Kidney (tissue), 14 donors: ENCODE data around the gene OXER1. TPM values are rescaled to one million over a fixed set of nuclear protein-coding genes. Genes with fewer than 3 reads are reported as not detected.
A peak's percentile ranks its signal among the peaks of the same experiment; 100 is the strongest.

ENCODE experiments used
- DNase-seq, 5 donors: peaks; one replicate each; pipeline ENCODE4 v3.0.0-alpha.2; 2013 to 2020
- FAIRE-seq: peaks from 2 replicates; lab custom pipeline; 2012; peaks lifted over from hg19 to GRCh38; lab: Jason Lieb, UNC
- H3K27ac ChIP-seq, 2 donors: one replicate each; pipeline ENCODE4 v1.7.0; 2013; ENCODE audit warnings: low read depth in 2 of 2, low read length in 2 of 2, inconsistent platforms in 1 of 2
- H3K27me3 ChIP-seq: one replicate; pipeline ENCODE4 v1.7.1; 2013; ENCODE audit warnings: low read length, inconsistent platforms; ENCODE audit not compliant: control insufficient read depth, insufficient read depth
- H3K36me3 ChIP-seq, 3 donors: one replicate each; pipeline versions ENCODE4 v1.7.0 to v1.7.1; 2013; ENCODE audit warnings: low read length in 3 of 3, control low read depth in 1 of 3, inconsistent platforms in 1 of 3; ENCODE audit not compliant: insufficient read depth in 3 of 3, control insufficient read depth in 2 of 3
- H3K4me1 ChIP-seq, 3 donors: one replicate each; pipeline versions ENCODE4 v1.7.0 to v1.7.1; 2013; ENCODE audit warnings: low read length in 3 of 3, inconsistent platforms in 1 of 3, low read depth in 1 of 3; ENCODE audit not compliant: control insufficient read depth in 2 of 3, insufficient read depth in 2 of 3
- H3K4me3 ChIP-seq, 3 donors: one replicate each; pipeline versions ENCODE4 v1.7.0 to v1.8.1; 2013; ENCODE audit warnings: low read length in 3 of 3, control low read depth in 1 of 3, inconsistent platforms in 1 of 3
- H3K9ac ChIP-seq, 3 donors: one replicate each; pipeline versions ENCODE4 v1.7.0 to v1.7.1; 2013; ENCODE audit warnings: low read length in 3 of 3, control low read depth in 1 of 3, inconsistent platforms in 1 of 3
- H3K9me3 ChIP-seq, 3 donors: one replicate each; pipeline versions ENCODE4 v1.7.0 to v1.7.1; 2013; ENCODE audit warnings: low read length in 3 of 3, control low read depth in 1 of 3, inconsistent platforms in 1 of 3; ENCODE audit not compliant: control insufficient read depth in 2 of 3, insufficient read depth in 1 of 3
- intact Hi-C: fragments of 100-400 bp; cut with DNase I; formaldehyde crosslinking; loops from one replicate; pipeline ENCODE4 v1.11.1; 2022
- polyA plus RNA-seq: library from polyadenylated mRNA; stranded (reverse); fragments of 350-450 nt; fragmentation: Illumina TruSeq; extraction: RNeasy Lipid Tissue Mini Kit (QIAGEN cat#74804); gene quantifications from one replicate; pipeline ENCODE4 v1.2.3, GENCODE V29; 2014; ENCODE audit warnings: low read depth, low replicate concordance; ENCODE audit not compliant: insufficient read depth
- total RNA-seq: library from RNA; stranded (reverse); fragmentation: NEBNext Ultra II Directional; extraction: Animal tissue kit (Norgen Biotek cat#: 25700); gene quantifications from one replicate; pipeline ENCODE4 v1.2.1, GENCODE V29; 2021
- TF ChIP-seq, protein P1 (sequence below): IDR thresholded peaks from 3 replicates; pipeline ENCODE4 v1.5.1; 2012; ENCODE audit warnings: mild to moderate bottlenecking, moderate library complexity, borderline replicate concordance; ENCODE audit not compliant: insufficient read depth; ENCODE audit errors: extremely low read depth
- donor health status: control.
- donor health status: control.
- donor health status: control.
- donor health status: control.
- donor health status: control.
- donor health status: DM: yes; HTN: yes; CAD: no.
- donor health status: Normal renal cell carcinoma (clear cell type).

Gene OXER1
- total and polyA plus RNA-seq, 2 donors from 2014 or later: 2.5 to 5.4 TPM

DNA sequence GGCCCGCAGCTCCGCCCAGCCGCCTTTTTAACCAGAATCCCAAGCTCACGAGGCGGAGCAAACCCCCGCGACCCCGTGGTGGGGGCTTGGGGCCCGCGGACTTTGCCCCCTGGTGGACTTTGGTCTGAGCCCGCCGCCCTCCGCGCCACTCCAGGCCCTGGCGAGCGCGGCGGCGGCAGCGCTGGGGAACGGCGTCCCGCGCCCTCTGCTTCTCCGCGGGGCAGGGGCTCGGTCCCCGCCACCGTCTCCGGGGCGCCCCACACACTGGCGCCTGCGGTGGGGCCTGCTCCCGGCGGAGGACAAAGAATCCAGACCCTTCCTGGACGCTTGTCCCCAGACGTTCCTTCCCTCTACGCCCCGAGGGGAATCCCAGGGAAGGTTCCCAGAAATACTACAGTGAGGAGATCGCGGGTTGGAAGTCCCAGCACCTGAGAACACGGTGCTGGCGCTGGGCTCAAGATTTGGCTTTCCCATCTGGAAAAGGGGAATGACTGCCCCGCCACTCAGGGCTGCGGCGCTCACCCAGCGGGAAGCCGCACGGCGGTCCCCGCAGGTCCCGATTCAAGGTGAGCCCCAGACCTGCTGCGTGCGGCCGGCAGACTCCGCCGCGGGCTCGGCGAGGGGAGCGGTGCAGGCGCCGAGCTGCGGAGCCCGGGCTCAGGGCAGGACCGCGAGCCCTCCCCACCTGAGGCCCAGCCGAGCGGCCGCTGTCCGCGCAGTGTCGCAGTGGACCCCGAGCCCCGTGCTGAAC is 28.8 kb upstream of the OXER1 start, which contains the start of gene HAAO:
Gene HAAO, minus strand, starts transcription at position 1 of the 751 bp plus-strand sequence. CDS start 47 bp downstream, outside the sequence.
- H3K4me3 ChIP-seq: peak within 1 kb of the TSS; percentile 76 to 86 (median 78)
- peak within 1 kb of the TSS; percentile 79 to 92 (median 87) for H3K9ac ChIP-seq
- peaks cover 3 to 19% (median 15%) of the 10 kb centered on the region in 3 donors for H3K4me1 ChIP-seq
- TF ChIP-seq, protein P1, sequence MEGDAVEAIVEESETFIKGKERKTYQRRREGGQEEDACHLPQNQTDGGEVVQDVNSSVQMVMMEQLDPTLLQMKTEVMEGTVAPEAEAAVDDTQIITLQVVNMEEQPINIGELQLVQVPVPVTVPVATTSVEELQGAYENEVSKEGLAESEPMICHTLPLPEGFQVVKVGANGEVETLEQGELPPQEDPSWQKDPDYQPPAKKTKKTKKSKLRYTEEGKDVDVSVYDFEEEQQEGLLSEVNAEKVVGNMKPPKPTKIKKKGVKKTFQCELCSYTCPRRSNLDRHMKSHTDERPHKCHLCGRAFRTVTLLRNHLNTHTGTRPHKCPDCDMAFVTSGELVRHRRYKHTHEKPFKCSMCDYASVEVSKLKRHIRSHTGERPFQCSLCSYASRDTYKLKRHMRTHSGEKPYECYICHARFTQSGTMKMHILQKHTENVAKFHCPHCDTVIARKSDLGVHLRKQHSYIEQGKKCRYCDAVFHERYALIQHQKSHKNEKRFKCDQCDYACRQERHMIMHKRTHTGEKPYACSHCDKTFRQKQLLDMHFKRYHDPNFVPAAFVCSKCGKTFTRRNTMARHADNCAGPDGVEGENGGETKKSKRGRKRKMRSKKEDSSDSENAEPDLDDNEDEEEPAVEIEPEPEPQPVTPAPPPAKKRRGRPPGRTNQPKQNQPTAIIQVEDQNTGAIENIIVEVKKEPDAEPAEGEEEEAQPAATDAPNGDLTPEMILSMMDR: no peak
- peak within 1 kb of the TSS; percentile 93 to 95 for H3K27ac ChIP-seq
- intact Hi-C loops: no loop called here
- DNase-seq: peak; percentile 71 to 91 (median 81)
- H3K27me3 ChIP-seq: no peaks in the 10 kb centered on the region
- no peaks in the 10 kb centered on the region for H3K9me3 ChIP-seq
- H3K36me3 ChIP-seq: peaks cover 0 to 7% (median 0%) of the 10 kb centered on the region in 3 donors
- no peak for FAIRE-seq

- FAIRE-seq (no peak), DNase-seq (peak in 1 of 5 donors; percentile 24)
- Histone ChIP-seq H3K27ac (peak overlapping the region; percentile 93 to 95), H3K27me3 (no peaks in the 10 kb centered on the region), H3K9me3 (no peaks in the 10 kb centered on the region), H3K36me3 (peaks cover 0 to 7% (median 0%) of the 10 kb centered on the region in 3 donors), H3K9ac (peak overlapping the region; percentile 37 to 92 (median 79)), H3K4me3 (peak overlapping the region; percentile 66 to 86 (median 78)), H3K4me1 (peaks cover 3 to 21% (median 18%) of the 10 kb centered on the region in 3 donors)
- intact Hi-C loops: no loop called here
- TF ChIP-seq, protein P1: no peak
These were observed 28.2 kb upstream of the OXER1 start for GRCh38 chr2:42792087-42792582.

DNA sequence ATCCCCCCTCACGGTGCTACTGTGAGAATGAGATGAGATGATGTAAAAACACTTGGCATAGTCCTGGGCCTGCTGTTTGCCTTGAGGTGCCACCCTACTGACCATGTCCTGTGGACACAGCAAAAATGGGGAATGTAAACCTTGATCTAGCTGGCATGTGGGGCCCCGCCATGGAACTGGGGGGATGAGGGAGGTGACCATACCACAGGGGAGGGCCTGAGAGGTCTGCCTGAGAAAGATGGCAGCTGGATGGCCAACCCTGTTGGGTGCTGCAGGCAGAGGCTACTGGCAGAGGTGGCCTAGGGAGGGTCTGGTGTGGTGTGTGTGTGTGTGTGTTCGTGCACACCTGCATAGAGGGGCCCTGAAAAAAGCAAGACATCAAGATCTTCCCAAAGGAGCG is 27.7 kb upstream of the OXER1 start:
- H3K9ac ChIP-seq: peak overlapping the region in 2 of 3 donors; percentile 37 to 92
- no peaks in the 10 kb centered on the region for H3K27me3 ChIP-seq
- peaks cover 3 to 21% (median 18%) of the 10 kb centered on the region in 3 donors for H3K4me1 ChIP-seq
- H3K27ac ChIP-seq: peak overlapping the region in 1 of 2 donors; percentile 95
- TF ChIP-seq, protein P1: no peak
- H3K4me3 ChIP-seq: peak overlapping the region; percentile 66 to 86 (median 78)
- no peak for FAIRE-seq
- intact Hi-C loops: no loop called here
- H3K36me3 ChIP-seq: peaks cover 0 to 7% (median 0%) of the 10 kb centered on the region in 3 donors
- DNase-seq: no peak
- no peaks in the 10 kb centered on the region for H3K9me3 ChIP-seq
